Upper lobe of left lung (tissue), 4 donors: ENCODE measurements around the gene CDKL2.

Experiments
- POLR2A ChIP-seq, 4 donors: fragments of 450-650 bp; IDR thresholded peaks; one replicate each; pipeline ENCODE4 v1.5.1; 2016 to 2017; ENCODE audit warnings: antibody characterized with exemption in 4 of 4, mild to moderate bottlenecking in 2 of 4
- TF ChIP-seq, protein P1 (sequence below), 6 experiments: fragments of 450-650 bp in 4 of 6; fragments of 200-600 bp in 2 of 6; sonication (generic) in 2 of 6; IDR thresholded peaks; one replicate each; pipeline ENCODE4 v1.5.1; 2016 to 2019; ENCODE audit warnings: antibody characterized with exemption in 6 of 6

GRCh38 chr4:75675004-75675531 is 44.7 kb upstream of the CDKL2 start:
- TF ChIP-seq, protein P1, sequence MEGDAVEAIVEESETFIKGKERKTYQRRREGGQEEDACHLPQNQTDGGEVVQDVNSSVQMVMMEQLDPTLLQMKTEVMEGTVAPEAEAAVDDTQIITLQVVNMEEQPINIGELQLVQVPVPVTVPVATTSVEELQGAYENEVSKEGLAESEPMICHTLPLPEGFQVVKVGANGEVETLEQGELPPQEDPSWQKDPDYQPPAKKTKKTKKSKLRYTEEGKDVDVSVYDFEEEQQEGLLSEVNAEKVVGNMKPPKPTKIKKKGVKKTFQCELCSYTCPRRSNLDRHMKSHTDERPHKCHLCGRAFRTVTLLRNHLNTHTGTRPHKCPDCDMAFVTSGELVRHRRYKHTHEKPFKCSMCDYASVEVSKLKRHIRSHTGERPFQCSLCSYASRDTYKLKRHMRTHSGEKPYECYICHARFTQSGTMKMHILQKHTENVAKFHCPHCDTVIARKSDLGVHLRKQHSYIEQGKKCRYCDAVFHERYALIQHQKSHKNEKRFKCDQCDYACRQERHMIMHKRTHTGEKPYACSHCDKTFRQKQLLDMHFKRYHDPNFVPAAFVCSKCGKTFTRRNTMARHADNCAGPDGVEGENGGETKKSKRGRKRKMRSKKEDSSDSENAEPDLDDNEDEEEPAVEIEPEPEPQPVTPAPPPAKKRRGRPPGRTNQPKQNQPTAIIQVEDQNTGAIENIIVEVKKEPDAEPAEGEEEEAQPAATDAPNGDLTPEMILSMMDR (IDR thresholded peaks at IDR 0.05) = no peak
- no peak for TF ChIP-seq POLR2A (IDR thresholded peaks at IDR 0.05)
